Measurements from ENCODE around the gene MAGEF1.

DNA sequence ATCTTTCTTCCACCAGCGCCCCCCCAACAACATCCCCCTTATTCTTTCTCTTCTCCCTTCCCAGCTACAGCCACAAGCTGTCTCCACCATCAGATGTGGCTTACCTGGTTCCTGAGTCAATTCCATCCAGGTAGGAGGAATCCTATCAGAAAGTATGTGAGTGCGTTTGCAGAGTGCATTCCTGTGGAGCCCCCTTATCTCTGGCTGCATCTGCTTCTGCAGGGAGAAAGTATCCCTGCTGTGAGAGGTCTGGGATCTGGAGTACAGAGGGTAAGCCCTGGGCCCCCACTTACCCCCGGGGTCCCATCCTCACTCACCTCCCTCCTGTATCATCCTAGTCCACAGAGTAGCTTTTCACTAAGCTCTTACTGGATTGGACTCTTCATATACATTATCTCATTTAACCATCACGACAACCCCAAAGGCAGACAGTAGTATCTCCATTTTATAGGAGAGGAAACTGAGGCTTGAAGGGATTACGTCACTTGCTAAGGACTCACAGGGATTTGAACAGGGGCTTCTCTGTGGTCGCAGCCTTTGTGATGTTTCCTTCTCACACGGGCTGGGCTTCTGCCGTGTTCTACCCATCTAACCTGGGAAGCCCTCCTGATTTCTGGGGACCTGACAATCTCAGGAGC lies 22.2 kb upstream of the MAGEF1 start:
- no peak for TF ChIP-seq SUZ12 (IDR thresholded peaks at IDR 0.05; ENCODE audit: extremely low read depth, insufficient read depth, insufficient read length)
- TF ChIP-seq ZNF274 (IDR thresholded peaks at IDR 0.05; ENCODE audit: low read depth, low read length) = no peak
